ENCODE measurements around the gene PI4K2B. TPM values are rescaled to one million over a fixed set of nuclear protein-coding genes. Genes with fewer than 3 reads are reported as not detected.

The PI4K2B gene
- total and polyA plus RNA-seq, 2 of the 13 experiments (the other 11 are each of a cell fraction or from before 2014, with no cell fraction given): 6.9 to 25.8 TPM

DNA sequence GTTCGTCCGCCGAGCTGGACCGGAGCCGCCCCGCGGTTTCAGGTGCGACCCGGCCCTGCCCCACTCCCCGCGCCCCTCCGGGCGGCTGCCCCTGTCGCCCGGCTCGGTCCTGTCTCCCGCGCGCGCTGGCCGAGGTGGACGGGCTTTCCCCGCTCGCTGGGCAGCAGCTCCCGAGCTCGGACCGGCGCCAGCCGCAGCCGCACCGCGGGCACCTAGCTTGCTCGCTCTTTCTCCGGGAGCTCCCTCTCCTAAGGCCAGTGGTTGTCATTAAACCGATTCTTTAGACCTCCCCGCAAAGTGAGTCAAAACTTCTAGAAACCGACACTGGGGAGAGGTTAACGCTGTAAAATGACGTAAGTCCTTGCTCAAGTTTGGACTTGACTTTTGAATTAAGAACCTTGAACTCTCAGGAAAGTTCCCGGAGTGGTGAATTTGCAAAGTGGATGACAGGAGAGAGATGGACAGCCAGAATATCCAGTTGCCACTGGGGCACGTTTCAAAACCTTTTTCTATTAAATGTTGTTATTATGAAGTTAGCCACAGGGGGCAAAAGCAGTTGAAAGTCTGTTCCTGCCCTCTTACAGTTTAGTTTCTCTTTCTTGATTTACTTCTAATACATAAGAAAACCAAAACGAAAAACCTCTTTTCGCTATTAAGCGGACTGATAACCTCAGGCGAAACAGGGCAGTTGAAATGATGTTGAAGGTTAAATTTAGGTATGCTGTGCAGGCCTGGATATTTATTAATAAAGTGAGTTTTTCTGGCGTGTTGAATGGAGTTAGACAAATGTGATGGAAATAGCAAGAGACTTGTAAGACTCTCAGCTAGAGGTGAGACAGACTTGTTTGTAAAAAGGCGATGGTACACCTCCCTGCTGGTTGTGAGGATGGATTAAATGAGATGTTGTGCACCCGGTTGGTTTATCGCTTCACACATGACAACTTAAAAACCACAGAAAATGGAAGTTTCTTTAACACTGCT, 847 bp downstream of the PI4K2B start (continued):
- TF ChIP-seq ZNF414 (CRISPR knock-in tag; IDR thresholded peaks at IDR 0.05): 0 out of 2 replicates have a peak, but pooled peaks have one; percentile 37
- TF ChIP-seq MIXL1 (CRISPR knock-in tag; IDR thresholded peaks at IDR 0.05): peak; percentile 11
- TF ChIP-seq, protein P1, sequence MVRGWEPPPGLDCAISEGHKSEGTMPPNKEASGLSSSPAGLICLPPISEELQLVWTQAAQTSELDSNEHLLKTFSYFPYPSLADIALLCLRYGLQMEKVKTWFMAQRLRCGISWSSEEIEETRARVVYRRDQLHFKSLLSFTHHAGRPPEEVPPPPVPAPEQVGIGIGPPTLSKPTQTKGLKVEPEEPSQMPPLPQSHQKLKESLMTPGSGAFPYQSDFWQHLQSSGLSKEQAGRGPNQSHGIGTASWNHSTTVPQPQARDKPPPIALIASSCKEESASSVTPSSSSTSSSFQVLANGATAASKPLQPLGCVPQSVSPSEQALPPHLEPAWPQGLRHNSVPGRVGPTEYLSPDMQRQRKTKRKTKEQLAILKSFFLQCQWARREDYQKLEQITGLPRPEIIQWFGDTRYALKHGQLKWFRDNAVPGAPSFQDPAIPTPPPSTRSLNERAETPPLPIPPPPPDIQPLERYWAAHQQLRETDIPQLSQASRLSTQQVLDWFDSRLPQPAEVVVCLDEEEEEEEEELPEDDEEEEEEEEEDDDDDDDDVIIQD (CRISPR knock-in tag; IDR thresholded peaks at IDR 0.05; ENCODE audit: low read depth): peak; percentile 44; the same call in 1 of the 2 replicates
- peak; percentile 74; the same call in 1 of the 2 replicates for TF ChIP-seq UBTF (CRISPR knock-in tag; IDR thresholded peaks at IDR 0.05)
- 0 out of 2 replicates have a peak, but pooled peaks have one; percentile 57 for TF ChIP-seq ZNF142 (CRISPR knock-in tag; IDR thresholded peaks at IDR 0.05)
- TF ChIP-seq U2AF2 (IDR thresholded peaks at IDR 0.05; ENCODE audit: low read depth, low read length): no peak
- TF ChIP-seq, protein P2, sequence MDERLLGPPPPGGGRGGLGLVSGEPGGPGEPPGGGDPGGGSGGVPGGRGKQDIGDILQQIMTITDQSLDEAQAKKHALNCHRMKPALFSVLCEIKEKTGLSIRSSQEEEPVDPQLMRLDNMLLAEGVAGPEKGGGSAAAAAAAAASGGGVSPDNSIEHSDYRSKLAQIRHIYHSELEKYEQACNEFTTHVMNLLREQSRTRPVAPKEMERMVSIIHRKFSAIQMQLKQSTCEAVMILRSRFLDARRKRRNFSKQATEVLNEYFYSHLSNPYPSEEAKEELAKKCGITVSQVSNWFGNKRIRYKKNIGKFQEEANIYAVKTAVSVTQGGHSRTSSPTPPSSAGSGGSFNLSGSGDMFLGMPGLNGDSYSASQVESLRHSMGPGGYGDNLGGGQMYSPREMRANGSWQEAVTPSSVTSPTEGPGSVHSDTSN (CRISPR knock-in tag; IDR thresholded peaks at IDR 0.05): peak; percentile 60
- TF ChIP-seq FOXM1 (CRISPR knock-in tag; IDR thresholded peaks at IDR 0.05): no peak
- 0 out of 2 replicates have a peak, but pooled peaks have one; percentile 18 for TF ChIP-seq IKZF5 (CRISPR knock-in tag; IDR thresholded peaks at IDR 0.05)
- TF ChIP-seq CREB1 (IDR thresholded peaks at IDR 0.05): peak; percentile 73
- 0 out of 2 replicates have a peak, but pooled peaks have one; percentile 23 for TF ChIP-seq CREB1 (CRISPR knock-in tag; IDR thresholded peaks at IDR 0.05)
- TF ChIP-seq ZNF317 (CRISPR knock-in tag; IDR thresholded peaks at IDR 0.05): 0 out of 2 replicates have a peak, but pooled peaks have one; percentile 25

Measured in HepG2 (cell line).